Ovary (tissue), 9 donors: ENCODE measurements around the gene TFE3. TPM values are rescaled to one million over a fixed set of nuclear protein-coding genes. Genes with fewer than 3 reads are reported as not detected.

Experiments used
- DNase-seq, 5 donors: peaks; one replicate each; pipeline ENCODE4 v3.0.0-alpha.2; 2019 to 2020
- H3K27ac ChIP-seq, 2 donors: fragments of 200-600 bp; one replicate each; pipeline versions ENCODE4 v1.5.1 to v1.8.0; 2019 to 2022
- H3K27me3 ChIP-seq: fragments of 200-600 bp; one replicate; pipeline ENCODE4 v1.8.0; 2022
- H3K36me3 ChIP-seq: fragments of 200-600 bp; sonication (generic); one replicate; pipeline ENCODE4 v1.5.1; 2019
- H3K4me1 ChIP-seq: one replicate; pipeline ENCODE4 v1.8.1; 2013; ENCODE audit warnings: mild to moderate bottlenecking, moderate library complexity; ENCODE audit not compliant: insufficient read depth
- H3K4me3 ChIP-seq: fragments of 200-600 bp; sonication (generic); one replicate; pipeline ENCODE4 v1.5.1; 2017
- H3K9me3 ChIP-seq, 2 donors: fragments of 200-600 bp in 1 of 2; sonication (generic) in 1 of 2; one replicate each; pipeline versions ENCODE4 v1.5.1 to v1.8.1; 2013 to 2019; ENCODE audit warnings: mild to moderate bottlenecking in 1 of 2, moderate library complexity in 1 of 2
- CTCF ChIP-seq, 3 donors: fragments of 450-650 bp in 2 of 3; fragments of 200-600 bp in 1 of 3; IDR thresholded peaks; one replicate each; pipeline versions ENCODE4 v1.5.1 to v1.8.0; 2016 to 2022; ENCODE audit warnings: antibody characterized with exemption in 3 of 3, mild to moderate bottlenecking in 1 of 3
- EP300 ChIP-seq: sonication (generic); formaldehyde crosslinking; IDR thresholded peaks from one replicate; pipeline ENCODE4 v1.6.1; 2017; ENCODE audit warnings: antibody characterized with exemption
- POLR2A ChIP-seq: fragments of 450-650 bp; IDR thresholded peaks from one replicate; pipeline ENCODE4 v1.6.1; 2017; ENCODE audit warnings: antibody characterized with exemption, mild to moderate bottlenecking, moderate library complexity
- WGBS, 3 donors: extraction: QIAGEN DNeasy Blood & Tissue Kit in 1 of 3; methylation state at CpG; one replicate each; pipeline versions ENCODE4 v1.1.5 to v1.1.7; 2013 to 2017; 5-methylcytosine and 5-hydroxymethylcytosine counted together
- intact Hi-C, 4 donors: fragments of 100-400 bp; cut with DNase I; formaldehyde crosslinking; loops; one replicate each; pipeline versions ENCODE4 v1.11.0 to v1.15.1; 2022 to 2023
- polyA plus RNA-seq, 2 donors: library from polyadenylated mRNA; stranded (reverse); fragments of 200-250 nt in 1 of 2; fragments of 350-450 nt in 1 of 2; fragmentation: Illumina TruSeq in 1 of 2; extraction: RNeasy Lipid Tissue Mini Kit (QIAGEN cat#74804) in 1 of 2; gene quantifications; one replicate each; pipeline ENCODE4 v1.2.3, GENCODE V29; 2013 to 2014
- total RNA-seq, 7 donors: library from RNA; depleted of rRNA in 2 of 7; stranded (reverse); fragments of >200 nt in 2 of 7; fragmentation: NEBNext Ultra II Directional in 3 of 7; extraction: Animal tissue kit (Norgen Biotek cat#: 25700) in 3 of 7; gene quantifications; one replicate each; pipeline versions ENCODE4 v1.1.0 to v1.2.4, GENCODE V29; 2016 to 2023
- donor health status: DM: no; HTN: no; CAD: no; lungs with moderate emphysema.
- donor health status: DM: no; HTN: no; CAD: no.
- donor health status: Bipolar disorder and iron deficiency.
- donor health status: DM: yes; HTN: yes; CAD: no.
- donor health status: DM: no; HTN: no; CAD: no.
- donor health status: DM: yes; HTN: yes; CAD: no.

The TFE3 gene
- total and polyA plus RNA-seq, 9 donors = 42.1 to 69.4 (median 55.4) TPM

- Histone ChIP-seq H3K27ac (no peak overlapping the region), H3K4me3 (no peak overlapping the region), H3K9me3 (no peaks in the 10 kb centered on the region), H3K36me3 (no peaks in the 10 kb centered on the region), H3K4me1 (no peaks in the 10 kb centered on the region), H3K27me3 (no peaks in the 10 kb centered on the region)
- intact Hi-C loops = no loop called here
- TF ChIP-seq EP300 = no peak
- TF ChIP-seq POLR2A = no peak
- no peak for TF ChIP-seq CTCF (IDR thresholded peaks at IDR 0.05)
- peak in 1 of 5 donors; percentile 14 for DNase-seq
- 91 to 94% (median 92%) methylated on average over 9 of the region's 9 CpGs for WGBS, 3 donors
These were observed 20.6 kb upstream of the TFE3 start for GRCh38 chrX:49063715-49064114.

GRCh38 chrX:49061916-49062315 is 18.8 kb upstream of the TFE3 start:
- no peak overlapping the region for H3K4me3 ChIP-seq
- H3K4me1 ChIP-seq = no peaks in the 10 kb centered on the region
- H3K9me3 ChIP-seq = no peaks in the 10 kb centered on the region
- no peaks in the 10 kb centered on the region for H3K27me3 ChIP-seq
- no peak for TF ChIP-seq CTCF (IDR thresholded peaks at IDR 0.05)
- TF ChIP-seq POLR2A = no peak
- TF ChIP-seq EP300 = no peak
- no peak overlapping the region for H3K27ac ChIP-seq
- intact Hi-C loops = no loop called here
- H3K36me3 ChIP-seq = no peaks in the 10 kb centered on the region
- WGBS, 3 donors = 73 to 76% (median 74%) methylated on average over 10 of the region's 10 CpGs
- peak in 1 of 5 donors; percentile 5 for DNase-seq

- no peak overlapping the region for H3K4me3 ChIP-seq
- H3K27me3 ChIP-seq = no peaks in the 10 kb centered on the region
- no peaks in the 10 kb centered on the region for H3K4me1 ChIP-seq
- no peaks in the 10 kb centered on the region for H3K9me3 ChIP-seq
- no peaks in the 10 kb centered on the region for H3K36me3 ChIP-seq
- no peak for DNase-seq
- WGBS, 3 donors = 82 to 85% (median 83%) methylated on average over 7 of the region's 7 CpGs
- no peak overlapping the region for H3K27ac ChIP-seq
- no peak for TF ChIP-seq EP300
- TF ChIP-seq CTCF (IDR thresholded peaks at IDR 0.05) = no peak
- intact Hi-C loops = no loop called here
These were observed 18.3 kb upstream of the TFE3 start for GRCh38 chrX:49061490-49061889.

- no peak overlapping the region for H3K4me3 ChIP-seq
- no peak overlapping the region for H3K27ac ChIP-seq
- no peaks in the 10 kb centered on the region for H3K36me3 ChIP-seq
- no peaks in the 10 kb centered on the region for H3K4me1 ChIP-seq
- 72 to 81% (median 77%) methylated on average over 3 of the region's 3 CpGs for WGBS, 3 donors
- H3K9me3 ChIP-seq = no peaks in the 10 kb centered on the region
- no peak for DNase-seq
- intact Hi-C loops = no loop called here
- no peaks in the 10 kb centered on the region for H3K27me3 ChIP-seq
- TF ChIP-seq CTCF (IDR thresholded peaks at IDR 0.05) (no peak), EP300 (no peak), POLR2A (no peak)
These were observed 17.8 kb upstream of the TFE3 start for GRCh38 chrX:49060914-49061313.

- intact Hi-C loops = no loop called here
- Histone ChIP-seq H3K27ac (no peak overlapping the region), H3K4me1 (no peaks in the 10 kb centered on the region), H3K9me3 (no peaks in the 10 kb centered on the region), H3K36me3 (no peaks in the 10 kb centered on the region), H3K4me3 (no peak overlapping the region), H3K27me3 (no peaks in the 10 kb centered on the region)
- TF ChIP-seq POLR2A = no peak
- TF ChIP-seq CTCF (IDR thresholded peaks at IDR 0.05) = no peak
- no peak for TF ChIP-seq EP300
- DNase-seq = no peak
- 65 to 75% (median 68%) methylated on average over 10 of the region's 10 CpGs for WGBS, 3 donors
These were observed 16.5 kb upstream of the TFE3 start for GRCh38 chrX:49059681-49060085.
